NCI-H1092 treated with DMSO at 0.1 percent for 48 hours (cell line): ENCODE results near the gene SLC25A45.

ENCODE experiments used
- DNase-seq: peaks from one replicate; lab custom pipeline; 2025; lab: John Stamatoyannopoulos, UW

Gene SLC25A45

GRCh38 chr11:65404638-65405339 is 22.3 kb upstream of the SLC25A45 start:
- no peak for DNase-seq

- DNase-seq = no peak
Measured at GRCh38 chr11:65404210-65404609, 21.8 kb upstream of the SLC25A45 start.

GRCh38 chr11:65403607-65404121 is 21.2 kb upstream of the SLC25A45 start:
- no peak for DNase-seq

GRCh38 chr11:65402790-65403189 is 20.3 kb upstream of the SLC25A45 start:
- DNase-seq = no peak

- no peak for DNase-seq
Measured at GRCh38 chr11:65401803-65402248, 19.4 kb upstream of the SLC25A45 start.

- DNase-seq = no peak
Measured at GRCh38 chr11:65401073-65401802, 18.8 kb upstream of the SLC25A45 start.

GRCh38 chr11:65400307-65401072 is 18.0 kb upstream of the SLC25A45 start:
- no peak for DNase-seq

- no peak for DNase-seq
Measured at GRCh38 chr11:65399845-65400244, 17.4 kb upstream of the SLC25A45 start.

- DNase-seq = no peak
Measured at GRCh38 chr11:65399249-65399648, 16.8 kb upstream of the SLC25A45 start.

GRCh38 chr11:65398362-65398910 is 16.0 kb upstream of the SLC25A45 start:
- no peak for DNase-seq

GRCh38 chr11:65396769-65397745 is 14.6 kb upstream of the SLC25A45 start:
- no peak for DNase-seq

- no peak for DNase-seq
Measured at GRCh38 chr11:65395961-65396530, 13.6 kb upstream of the SLC25A45 start.

GRCh38 chr11:65394125-65394536 is 11.7 kb upstream of the SLC25A45 start:
- no peak for DNase-seq

- DNase-seq = no peak
Measured at GRCh38 chr11:65393513-65394079, 11.2 kb upstream of the SLC25A45 start.

GRCh38 chr11:65392899-65393298 is 10.5 kb upstream of the SLC25A45 start:
- DNase-seq = no peak

GRCh38 chr11:65392186-65392829 is 9.9 kb upstream of the SLC25A45 start:
- no peak for DNase-seq

GRCh38 chr11:65390996-65391395 is 8.6 kb upstream of the SLC25A45 start:
- no peak for DNase-seq

- no peak for DNase-seq
Measured at GRCh38 chr11:65390099-65390941, 7.9 kb upstream of the SLC25A45 start.
